GM12873 (cell line): ENCODE measurements around the gene TBATA.

Experiments
- CTCF ChIP-seq: IDR thresholded peaks from 2 replicates; pipeline ENCODE4 v1.5.1; 2012; ENCODE audit warnings: low read depth, mild to moderate bottlenecking, moderate library complexity, low read length, control low read depth; ENCODE audit not compliant: insufficient read depth; ENCODE audit errors: missing control alignments

Gene TBATA

DNA sequence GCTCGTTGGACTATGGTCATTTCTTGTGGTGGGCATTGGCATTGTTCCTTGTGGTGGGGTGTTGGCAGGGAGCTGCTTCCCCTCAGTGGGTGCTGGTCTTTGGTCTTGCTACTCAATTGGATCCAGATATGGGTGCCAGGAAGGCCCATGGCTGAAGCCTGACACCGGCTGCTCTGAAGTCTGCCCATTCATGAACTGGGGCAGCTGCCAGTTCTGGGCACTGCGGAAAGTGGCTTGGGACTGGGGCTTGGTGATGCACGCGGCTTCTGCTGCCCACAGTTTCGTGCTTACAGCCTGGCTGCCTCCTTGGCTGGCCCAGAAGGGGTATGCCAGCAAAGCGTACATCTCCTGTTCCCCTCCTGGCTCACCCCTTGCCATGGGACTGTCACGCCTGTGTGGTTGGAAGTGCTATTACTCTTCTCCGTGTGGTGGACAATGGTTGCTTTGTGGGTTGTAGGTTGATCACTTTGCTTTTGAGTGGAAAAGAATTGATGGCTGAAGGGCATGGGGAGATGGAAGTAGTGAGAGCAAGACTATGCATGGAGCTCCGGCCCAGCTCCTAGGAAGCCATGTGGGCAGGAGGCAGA lies 58.2 kb downstream of the TBATA start:
- no peak for TF ChIP-seq CTCF

- no peak for TF ChIP-seq CTCF
Observed at GRCh38 chr10:70723771-70724170, 61.4 kb downstream of the TBATA start.

GRCh38 chr10:70722820-70723424 lies 62.3 kb downstream of the TBATA start:
- TF ChIP-seq CTCF = no peak
